ENCODE results near the gene BFSP2. TPM values are rescaled to one million over a fixed set of nuclear protein-coding genes. Genes with fewer than 3 reads are reported as not detected.
"Not testable (repeated sequence)": the region's sequence is repeated elsewhere in the genome, so short reads cannot be mapped to it uniquely, and the experiment has no call there.

The BFSP2 gene
- total RNA-seq, 1 donor from 2014 or later, result not detected

DNA sequence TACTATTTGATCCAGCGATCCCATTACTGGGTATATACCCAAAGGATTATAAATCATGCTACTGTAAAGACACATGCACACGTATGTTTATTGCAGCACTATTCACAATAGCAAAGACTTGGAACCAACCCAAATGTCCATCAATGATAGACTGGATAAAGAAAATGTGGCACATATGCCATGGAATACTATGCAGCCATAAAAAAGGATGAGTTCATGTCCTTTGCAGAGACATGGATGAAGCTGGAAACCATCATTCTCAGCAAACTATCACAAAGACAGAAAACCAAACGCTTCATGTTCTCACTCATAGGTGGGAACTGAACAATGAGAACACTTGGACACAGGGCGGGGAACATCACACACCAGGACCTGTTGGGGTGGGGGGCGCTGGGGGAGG, 82.6 kb downstream of the BFSP2 start:
- DNase-seq, result not testable (repeated sequence)

DNA sequence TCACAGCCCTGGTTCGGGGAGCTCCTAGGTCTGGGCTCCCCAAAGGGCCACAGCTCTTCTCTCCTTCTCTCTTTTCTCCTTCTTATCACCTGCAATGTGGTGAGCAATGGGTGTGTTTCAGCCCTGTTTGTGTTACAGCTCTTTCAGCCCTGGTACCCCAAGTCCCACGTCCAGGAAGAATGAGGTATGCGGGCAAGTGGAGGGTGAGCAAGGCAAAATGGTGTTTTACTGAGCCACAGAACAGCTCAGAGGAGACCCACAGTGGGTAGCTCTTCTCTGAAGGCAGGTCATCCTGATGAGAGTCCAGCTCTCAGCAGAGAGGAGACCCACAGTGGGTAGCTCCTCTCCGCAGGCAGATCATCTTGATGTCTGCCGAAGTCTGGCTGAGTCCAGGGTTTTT, 86.8 kb downstream of the BFSP2 start:
- no peak for DNase-seq

DNA sequence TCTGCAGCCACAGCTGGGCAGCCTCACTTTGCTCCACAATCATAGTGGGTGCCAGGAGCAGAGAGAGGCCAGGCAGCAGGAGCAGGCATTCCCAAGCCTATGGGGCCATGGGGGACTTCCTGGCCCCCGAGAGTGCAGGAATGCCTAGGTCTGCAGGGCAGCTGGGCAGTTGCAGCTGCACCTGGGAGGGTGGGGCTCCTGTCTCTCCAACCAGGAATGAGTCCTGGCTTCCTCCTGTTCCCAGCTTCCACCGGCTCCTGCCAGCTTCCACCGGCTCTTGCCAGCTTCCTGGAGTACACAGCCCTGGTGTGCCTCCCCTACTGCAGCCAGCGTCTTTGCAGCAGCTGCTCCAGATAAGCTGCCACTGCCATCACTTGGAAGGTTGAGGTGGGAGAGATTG, 87.3 kb downstream of the BFSP2 start:
- no peak for DNase-seq

DNA sequence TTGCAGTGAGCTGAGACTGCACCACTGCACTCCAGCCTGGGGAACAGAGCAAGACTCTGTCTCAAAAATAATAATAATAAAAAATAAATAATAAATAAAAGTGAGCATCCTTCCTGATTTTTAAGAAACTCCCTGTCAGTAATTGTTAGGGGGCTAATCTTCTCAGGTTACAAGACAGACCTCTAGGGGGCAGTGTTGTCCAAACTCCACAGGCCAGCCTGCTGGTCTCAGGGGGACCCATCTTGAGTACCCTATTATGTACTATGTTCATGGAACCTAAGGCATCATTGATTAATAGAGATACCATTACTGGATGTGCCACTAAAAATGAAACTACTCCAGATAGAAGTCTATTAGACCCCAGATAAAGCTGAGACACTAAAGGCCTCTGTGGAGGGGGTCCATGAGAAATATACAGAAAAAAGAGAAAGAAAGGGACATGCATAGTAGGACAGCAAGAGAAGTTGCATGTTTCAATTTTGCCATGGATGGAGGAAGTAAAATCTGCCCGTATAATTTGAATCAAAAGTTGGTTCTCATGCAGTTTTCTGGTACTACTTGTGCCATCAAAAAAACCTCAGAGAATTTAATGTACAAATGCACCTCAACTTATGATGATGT, 88.2 kb downstream of the BFSP2 start:
- DNase-seq, result no peak

DNA sequence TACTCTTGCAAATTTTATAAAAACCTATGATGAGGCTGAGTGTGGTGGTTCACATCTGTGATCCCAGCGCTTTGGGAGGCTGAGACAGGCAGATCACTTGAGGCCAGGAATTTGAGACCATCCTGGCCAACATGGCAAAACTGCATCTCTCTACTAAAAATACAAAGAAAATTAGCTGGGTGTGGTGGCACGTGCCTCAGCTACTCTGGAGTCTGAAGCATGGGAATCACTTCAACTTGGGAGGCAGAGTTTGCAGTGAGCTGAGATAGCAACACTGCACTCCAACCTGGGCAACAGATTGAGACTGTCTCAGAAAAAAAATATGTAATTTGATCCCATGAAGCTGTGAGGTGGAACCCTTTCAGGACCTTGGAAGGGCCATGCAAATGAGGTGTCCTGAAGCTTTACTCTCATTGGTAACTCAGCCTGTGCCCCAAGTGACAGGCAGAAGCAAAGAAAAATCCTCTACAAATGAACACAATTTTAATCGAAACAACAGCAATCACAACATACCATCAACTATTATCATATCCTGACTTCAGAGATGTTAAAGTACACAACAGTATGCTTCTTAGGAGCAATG, 89.0 kb downstream of the BFSP2 start:
- no peak for DNase-seq

GRCh38 chr3:133489466-133490085, 89.7 kb downstream of the BFSP2 start:
- DNase-seq, result no peak

GRCh38 chr3:133490468-133491351, 90.9 kb downstream of the BFSP2 start:
- DNase-seq, result no peak

GRCh38 chr3:133491481-133492059, 91.7 kb downstream of the BFSP2 start:
- DNase-seq, result no peak

- DNase-seq, result no peak
These were observed 92.4 kb downstream of the BFSP2 start for GRCh38 chr3:133492159-133492741.

DNA sequence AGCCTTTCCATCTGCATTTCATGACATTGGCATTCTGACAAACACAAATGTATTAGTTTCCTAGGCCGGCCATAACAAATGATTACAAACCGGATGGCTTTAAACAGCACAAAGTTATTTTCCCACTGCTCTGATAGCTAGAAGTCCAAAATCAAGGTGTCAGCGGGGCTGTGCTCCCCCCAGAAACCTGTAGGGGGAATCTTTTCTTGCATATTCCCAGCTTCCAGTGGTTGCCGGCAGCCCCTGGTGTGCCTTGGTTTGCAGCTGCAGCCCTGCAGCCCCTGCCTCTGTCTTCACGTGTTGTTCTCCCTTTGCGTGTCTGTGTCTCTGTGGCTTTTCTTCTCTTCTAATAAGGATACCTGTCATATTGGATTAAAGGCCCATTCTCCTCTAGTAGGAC, 94.6 kb downstream of the BFSP2 start:
- DNase-seq, result no peak

GRCh38 chr3:133502542-133502941, 102.7 kb downstream of the BFSP2 start:
- not testable (repeated sequence) for DNase-seq

DNA sequence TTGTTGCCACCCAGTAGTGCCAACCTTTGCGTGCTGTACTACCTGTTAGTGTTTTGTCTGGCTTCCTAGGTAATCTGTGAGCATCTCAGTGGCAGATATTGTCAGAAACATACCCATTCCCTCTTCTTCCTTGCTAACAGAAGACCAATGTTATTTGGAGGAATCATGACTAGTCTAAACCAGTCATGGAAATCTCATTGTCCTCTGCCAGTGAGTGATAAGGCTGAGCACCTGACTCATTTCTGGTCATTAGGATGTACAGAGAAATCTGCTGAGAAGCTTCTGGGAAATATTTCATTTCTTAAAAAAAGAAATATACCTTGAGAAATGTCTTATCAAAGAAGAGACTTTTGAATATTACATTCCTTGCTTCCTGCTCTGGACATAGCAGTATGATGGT, 103.6 kb downstream of the BFSP2 start:
- no peak for DNase-seq

GRCh38 chr3:133504736-133505135, 104.9 kb downstream of the BFSP2 start:
- no peak for DNase-seq

GRCh38 chr3:133505813-133506212, 106.0 kb downstream of the BFSP2 start:
- DNase-seq, result no peak

DNA sequence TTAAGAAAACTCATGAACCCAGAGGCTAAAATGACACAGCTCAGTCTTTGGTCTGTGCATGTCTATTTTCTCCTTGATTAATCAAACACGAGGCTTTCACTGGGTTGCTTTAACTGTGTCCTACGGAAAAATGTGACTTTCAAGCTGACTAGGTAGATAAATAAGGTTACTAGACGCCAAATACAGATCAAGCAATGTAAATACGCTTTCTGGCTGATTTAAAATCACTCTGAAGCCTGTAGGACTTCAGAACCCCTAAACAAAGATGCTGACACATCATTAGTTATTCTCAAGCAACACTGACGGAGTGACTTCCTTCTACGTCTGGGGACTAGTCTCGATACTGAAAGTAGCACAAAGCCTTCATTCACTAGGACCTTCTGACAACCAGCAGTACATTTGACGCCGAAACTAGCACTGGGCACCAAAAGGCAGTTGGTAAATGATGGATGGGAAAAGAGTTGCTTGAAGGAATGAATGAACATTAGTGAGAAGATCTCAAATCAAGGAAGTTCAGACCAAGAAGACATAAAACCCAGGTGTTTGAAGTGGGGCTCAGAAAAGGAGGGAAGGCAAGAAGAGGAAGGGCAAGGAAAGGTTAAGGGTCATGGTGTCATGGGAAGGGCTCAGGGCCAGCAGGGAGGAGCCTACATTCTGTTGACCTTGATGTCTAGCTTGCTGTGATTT, 106.5 kb downstream of the BFSP2 start:
- DNase-seq, result peak; percentile 10

DNA sequence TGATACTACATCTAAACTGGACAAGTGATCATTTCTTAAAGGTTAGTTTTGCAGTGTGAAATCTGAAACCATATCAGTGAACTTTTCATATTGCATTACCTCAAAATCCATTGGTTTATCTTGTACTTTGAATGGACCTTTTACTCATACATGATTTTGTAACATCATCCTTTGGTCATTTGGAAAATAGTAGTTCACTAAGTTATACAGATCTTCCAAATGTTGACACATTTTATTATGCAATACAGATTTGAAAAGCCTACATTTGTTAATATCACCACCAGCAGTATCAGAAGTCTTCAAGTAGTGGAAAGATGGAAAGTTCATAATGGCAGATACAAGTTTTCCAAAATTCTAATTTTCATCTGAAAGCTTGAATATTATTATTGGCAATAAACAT, 109.6 kb downstream of the BFSP2 start:
- no peak for DNase-seq

DNA sequence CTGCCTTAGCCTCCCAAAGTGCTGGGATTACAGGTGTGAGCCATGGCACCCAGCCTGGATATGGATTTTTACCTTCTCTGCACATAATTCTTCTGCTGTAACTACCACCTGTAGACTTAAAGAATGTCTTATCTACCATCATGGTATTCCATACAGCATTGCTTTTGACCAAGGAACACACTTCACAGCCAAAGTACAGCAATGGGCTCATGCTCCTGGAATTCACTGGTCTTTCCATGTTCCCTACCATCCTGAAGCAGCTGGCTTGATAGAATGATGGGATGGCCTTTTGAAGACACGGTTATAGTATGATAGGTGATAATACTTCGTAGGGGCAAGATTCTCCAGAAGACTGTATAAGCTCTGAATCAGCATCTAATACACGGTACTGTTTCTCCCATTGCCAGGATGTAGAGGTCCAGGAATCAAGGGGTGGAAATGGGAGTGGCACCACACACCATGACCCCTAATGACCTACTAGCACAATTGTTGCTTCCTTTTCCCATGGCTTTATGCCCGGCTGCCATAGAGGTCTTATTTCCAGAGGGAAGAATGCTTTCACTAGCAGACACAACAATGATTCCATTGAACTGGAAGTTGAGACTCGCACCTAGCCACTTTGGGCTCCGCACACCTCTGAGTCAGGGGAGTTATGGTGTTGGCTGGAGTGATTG, 112.7 kb downstream of the BFSP2 start:
- no peak for DNase-seq

GRCh38 chr3:133514418-133514817, 114.6 kb downstream of the BFSP2 start:
- no peak for DNase-seq

DNA sequence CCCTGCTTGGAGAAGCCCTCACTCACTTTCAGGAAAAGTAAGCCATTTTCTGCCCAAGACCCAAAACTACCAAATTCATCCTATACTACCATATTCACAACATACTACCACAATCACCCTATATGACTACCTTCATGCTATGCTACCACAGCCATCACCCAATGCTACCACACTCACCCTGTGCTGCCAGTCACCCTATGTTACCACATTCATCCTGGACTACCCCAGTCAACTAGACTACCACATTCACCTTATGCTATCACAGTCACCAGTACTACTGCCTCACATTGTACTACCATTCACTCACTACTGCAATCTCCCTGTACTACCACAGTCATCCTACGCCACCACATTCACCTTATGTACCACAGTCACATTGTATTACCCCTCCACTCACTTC, 115.3 kb downstream of the BFSP2 start:
- no peak for DNase-seq

DNA sequence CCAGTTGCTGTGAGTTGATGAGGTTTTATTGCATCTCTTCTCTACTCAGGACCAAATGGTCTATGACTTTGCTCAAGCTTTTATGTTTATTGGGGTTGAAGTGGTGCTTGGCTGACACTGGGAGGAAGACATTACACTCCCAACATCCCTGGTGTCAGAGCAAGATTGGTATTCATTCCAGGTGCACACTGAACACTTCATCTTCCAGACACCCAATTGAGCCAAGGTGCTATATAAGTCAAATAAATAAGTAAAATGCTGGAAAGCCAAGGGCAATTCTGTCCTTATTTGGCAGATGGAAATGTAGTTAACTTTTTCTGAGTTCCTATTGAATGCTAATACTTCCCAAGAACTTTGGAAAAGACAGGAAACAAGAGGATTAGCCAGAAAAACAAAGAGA, 120.4 kb downstream of the BFSP2 start:
- DNase-seq, result no peak

- DNase-seq, result not testable (repeated sequence)
These were observed 121.1 kb downstream of the BFSP2 start for GRCh38 chr3:133520938-133521337.
